CD4-positive, alpha-beta memory T cell (primary cell): ENCODE data around the gene ST6GALNAC6. TPM values are rescaled to one million over a fixed set of nuclear protein-coding genes. Genes with fewer than 3 reads are reported as not detected.
A peak's percentile ranks its signal among the peaks of the same experiment; 100 is the strongest.
"Not testable (repeated sequence)": the region's sequence is repeated elsewhere in the genome, so short reads cannot be mapped to it uniquely, and the experiment has no call there.

Experiments used
- CTCF ChIA-PET: fragments of 350-600 bp; sonication (Branson Sonifier 250); formaldehyde crosslinking; loops from one replicate; lab custom pipeline; 2021; ENCODE audit warnings: inconsistent platforms; ENCODE audit not compliant: partially characterized antibody; lab: Charles Lee
- POLR2A ChIA-PET: fragments of 350-600 bp; sonication (Branson Sonifier 250); formaldehyde crosslinking; loops from one replicate; lab custom pipeline; 2021; ENCODE audit not compliant: partially characterized antibody; lab: Charles Lee
- DNase-seq, 5 donors: peaks; one replicate each; pipeline versions ENCODE4 v3.0.0 to v3.0.0-alpha.2; 2020 to 2022; ENCODE audit warnings: mixed read lengths in 1 of 5
- H3K27ac ChIP-seq: one replicate; pipeline ENCODE4 v1.7.0; 2013; ENCODE audit warnings: low read depth, low read length
- H3K27me3 ChIP-seq: 2 replicates; pipeline ENCODE4 v1.7.0; 2013; ENCODE audit warnings: mild to moderate bottlenecking, low read length, moderate library complexity; ENCODE audit not compliant: insufficient read depth
- H3K36me3 ChIP-seq: 2 replicates; pipeline ENCODE4 v1.7.0; 2013; ENCODE audit warnings: mild to moderate bottlenecking, low read length, moderate library complexity; ENCODE audit not compliant: insufficient read depth
- H3K4me1 ChIP-seq: 2 replicates; pipeline ENCODE4 v1.7.0; 2013; ENCODE audit warnings: mild to moderate bottlenecking, low read length, moderate library complexity; ENCODE audit not compliant: insufficient read depth
- H3K4me3 ChIP-seq, 2 donors: one replicate each; pipeline ENCODE4 v1.7.0; 2013; ENCODE audit warnings: low read length in 2 of 2, mild to moderate bottlenecking in 1 of 2
- H3K9me3 ChIP-seq, 2 donors: one replicate each; pipeline ENCODE4 v1.7.0; 2013; ENCODE audit warnings: low read length in 2 of 2, control low read depth in 1 of 2; ENCODE audit not compliant: control insufficient read depth in 1 of 2
- H3K27ac Mint-ChIP-seq, 7 donors: one replicate each; pipeline ENCODE4 v1.8.0; 2020 to 2021; ENCODE audit warnings: mixed read lengths in 7 of 7, mild to moderate bottlenecking in 6 of 7, inconsistent platforms in 3 of 7, moderate library complexity in 3 of 7
- H3K27me3 Mint-ChIP-seq, 2 donors: one replicate each; pipeline ENCODE4 v1.8.0; 2020 to 2021; ENCODE audit warnings: mixed read lengths in 2 of 2
- H3K36me3 Mint-ChIP-seq, 2 donors: one replicate each; pipeline ENCODE4 v1.8.0; 2020 to 2021; ENCODE audit warnings: mixed read lengths in 2 of 2, inconsistent platforms in 1 of 2, mild to moderate bottlenecking in 1 of 2
- H3K4me1 Mint-ChIP-seq, 4 donors: one replicate each; pipeline ENCODE4 v1.8.0; 2020 to 2021; ENCODE audit warnings: mixed read lengths in 4 of 4, mild to moderate bottlenecking in 1 of 4
- H3K4me3 Mint-ChIP-seq, 8 donors: one replicate each; pipeline ENCODE4 v1.8.0; 2020 to 2021; ENCODE audit warnings: mixed read lengths in 8 of 8, mild to moderate bottlenecking in 7 of 8, moderate library complexity in 6 of 8, inconsistent platforms in 3 of 8
- H3K9me3 Mint-ChIP-seq, 8 donors: one replicate each; pipeline ENCODE4 v1.8.0; 2020 to 2021; ENCODE audit warnings: mixed read lengths in 8 of 8, mild to moderate bottlenecking in 5 of 8, inconsistent platforms in 3 of 8, moderate library complexity in 1 of 8
- intact Hi-C: fragments of 100-400 bp; cut with micrococcal nuclease; formaldehyde crosslinking; loops from one replicate; pipeline ENCODE4 v1.15.1; 2023
- polyA plus RNA-seq, 2 donors: library from polyadenylated mRNA; unstranded; fragments of 300-500 nt; fragmentation: Illumina TruSeq; gene quantifications; one replicate each; pipeline ENCODE4 v1.2.3, GENCODE V29; 2021
- total RNA-seq, 2 experiments: library from RNA; stranded (reverse); gene quantifications; one replicate each; pipeline ENCODE4 v1.2.3, GENCODE V29; 2021

The ST6GALNAC6 gene
- total and polyA plus RNA-seq, 4 experiments from 2014 or later, result 45.2 to 127 (median 85.5) TPM

DNA sequence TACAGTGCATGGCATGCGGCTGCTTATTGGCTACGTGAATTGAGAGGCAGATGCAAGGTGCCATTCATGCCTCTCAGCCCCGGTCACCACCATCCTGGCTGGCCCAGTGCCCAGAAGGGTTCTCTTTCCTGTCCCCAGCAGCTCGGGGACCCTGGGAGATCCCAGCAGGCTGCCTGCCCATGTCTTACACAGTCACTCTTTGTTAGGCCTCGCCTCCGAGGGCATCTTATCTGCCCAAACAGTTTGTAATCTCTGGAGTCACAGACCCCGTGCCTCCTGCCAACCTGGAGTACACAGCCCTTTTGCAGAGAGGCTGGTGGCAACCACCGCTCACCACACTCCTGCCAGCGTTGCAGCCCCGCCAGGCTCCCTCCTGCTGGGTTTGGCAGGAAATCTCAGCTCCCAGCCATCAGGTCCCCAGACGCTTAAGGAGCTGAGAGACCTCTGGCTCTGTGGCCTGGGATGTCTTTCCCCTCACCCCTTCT lies 14.9 kb downstream of the ST6GALNAC6 start:
- H3K36me3 ChIP-seq, result peaks cover 28% of the 10 kb centered on the region
- H3K27me3 Mint-ChIP-seq, result no peaks in the 10 kb centered on the region
- ChIA-PET CTCF (interaction anchor here (1.3 kb wide), 1 partner anchor 150 kb away, joined by 3 read pairs; the partner anchor contains the start of gene TOR2A), POLR2A (no interaction called here)
- no peaks in the 10 kb centered on the region for H3K9me3 Mint-ChIP-seq
- H3K4me1 Mint-ChIP-seq, result peaks cover 0 to 13% (median 9%) of the 10 kb centered on the region in 4 donors
- H3K4me1 ChIP-seq, result no peaks in the 10 kb centered on the region
- no peak overlapping the region for H3K27ac ChIP-seq
- H3K9me3 ChIP-seq, result no peaks in the 10 kb centered on the region
- peak overlapping the region in 4 of 7 donors; percentile 19 to 72 (median 51) for H3K27ac Mint-ChIP-seq
- H3K4me3 ChIP-seq, result no peak overlapping the region
- H3K36me3 Mint-ChIP-seq, result peaks cover 17 to 48% of the 10 kb centered on the region in 2 donors
- intact Hi-C loops, result no loop called here
- DNase-seq, result no peak
- no peak overlapping the region for H3K4me3 Mint-ChIP-seq
- no peaks in the 10 kb centered on the region for H3K27me3 ChIP-seq

DNA sequence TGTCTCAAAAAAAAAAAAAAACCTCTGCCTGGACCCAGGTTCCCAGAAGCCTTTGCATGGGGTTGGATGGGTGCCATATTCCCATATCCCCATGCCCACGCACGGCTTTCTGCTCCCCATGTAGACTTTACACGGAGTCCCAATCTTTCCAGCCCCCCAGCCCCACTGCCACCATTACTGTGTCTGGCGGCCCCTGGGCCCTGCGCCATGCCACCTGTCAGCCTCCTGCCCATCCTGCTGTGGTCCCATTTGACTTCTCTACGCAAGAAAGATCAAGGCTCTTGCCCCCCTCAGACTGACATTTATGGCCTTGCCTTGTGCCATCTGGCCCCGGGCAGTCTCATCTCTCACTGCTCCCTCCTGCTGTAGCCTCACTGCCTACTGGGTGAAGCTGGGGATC lies 15.4 kb downstream of the ST6GALNAC6 start:
- Mint-ChIP-seq H3K27ac (peak overlapping the region in 5 of 7 donors; percentile 19 to 72 (median 52)), H3K4me3 (no peak overlapping the region), H3K4me1 (peaks cover 0 to 16% (median 9%) of the 10 kb centered on the region in 4 donors), H3K9me3 (no peaks in the 10 kb centered on the region), H3K36me3 (peaks cover 17 to 48% of the 10 kb centered on the region in 2 donors), H3K27me3 (no peaks in the 10 kb centered on the region)
- H3K4me1 ChIP-seq, result no peaks in the 10 kb centered on the region
- DNase-seq, result no peak
- H3K27ac ChIP-seq, result no peak overlapping the region
- H3K27me3 ChIP-seq, result no peaks in the 10 kb centered on the region
- H3K9me3 ChIP-seq, result no peaks in the 10 kb centered on the region
- H3K4me3 ChIP-seq, result no peak overlapping the region
- intact Hi-C loops, result loop anchor here (2.0 kb wide), 1 partner anchor 21 kb away; no protein-coding TSS in a partner anchor
- ChIA-PET POLR2A (no interaction called here), CTCF (interaction anchor here (3.1 kb wide), 1 partner anchor 38 kb away, joined by 12 read pairs; no protein-coding TSS in a partner anchor)
- H3K36me3 ChIP-seq, result peaks cover 28% of the 10 kb centered on the region

DNA sequence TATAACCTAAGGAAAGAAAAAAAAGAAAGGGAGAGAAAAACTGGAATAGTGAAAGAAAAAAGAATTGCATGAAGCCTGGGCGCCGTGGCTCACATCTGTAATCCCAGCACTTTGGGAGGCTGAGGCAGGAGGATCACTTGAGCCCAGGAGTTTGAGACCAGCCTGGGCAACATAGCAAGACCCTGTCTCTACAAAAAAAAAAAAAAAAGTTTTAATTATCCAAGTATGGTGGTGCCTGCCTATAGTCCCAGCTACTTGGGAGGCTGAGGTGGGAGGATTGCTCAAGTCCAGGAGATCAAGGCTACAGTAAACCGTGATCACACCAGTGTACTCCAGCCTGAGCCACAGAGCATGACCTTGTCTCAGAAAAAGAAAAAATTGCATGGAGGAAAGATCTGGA lies 17.7 kb downstream of the ST6GALNAC6 start:
- not testable (repeated sequence) for DNase-seq, H3K9me3 ChIP-seq, H3K27me3 ChIP-seq, H3K4me3 Mint-ChIP-seq, H3K9me3 Mint-ChIP-seq, H3K27me3 Mint-ChIP-seq, H3K4me3 ChIP-seq, H3K27ac ChIP-seq
- peaks cover 11% of the 10 kb centered on the region for H3K4me1 ChIP-seq
- intact Hi-C loops, result loop anchor here (2.0 kb wide), 1 partner anchor 23 kb away; no protein-coding TSS in a partner anchor
- H3K27ac Mint-ChIP-seq, result peak overlapping the region in 2 of 7 donors; percentile 15 to 70
- peaks cover 3 to 29% (median 14%) of the 10 kb centered on the region in 4 donors for H3K4me1 Mint-ChIP-seq
- peaks cover 12 to 34% of the 10 kb centered on the region in 2 donors for H3K36me3 Mint-ChIP-seq
- POLR2A ChIA-PET, result interaction anchor here (1.0 kb wide), 2 partner anchors 17 to 18 kb away, joined by 3 to 4 read pairs; partner anchors contain the start of gene ST6GALNAC6
- peaks cover 14% of the 10 kb centered on the region for H3K36me3 ChIP-seq
- CTCF ChIA-PET, result interaction anchor here (1.5 to 3.1 kb wide), 3 partner anchors 12 to 41 kb away, joined by 6 to 16 read pairs (median 12); no protein-coding TSS in a partner anchor

DNA sequence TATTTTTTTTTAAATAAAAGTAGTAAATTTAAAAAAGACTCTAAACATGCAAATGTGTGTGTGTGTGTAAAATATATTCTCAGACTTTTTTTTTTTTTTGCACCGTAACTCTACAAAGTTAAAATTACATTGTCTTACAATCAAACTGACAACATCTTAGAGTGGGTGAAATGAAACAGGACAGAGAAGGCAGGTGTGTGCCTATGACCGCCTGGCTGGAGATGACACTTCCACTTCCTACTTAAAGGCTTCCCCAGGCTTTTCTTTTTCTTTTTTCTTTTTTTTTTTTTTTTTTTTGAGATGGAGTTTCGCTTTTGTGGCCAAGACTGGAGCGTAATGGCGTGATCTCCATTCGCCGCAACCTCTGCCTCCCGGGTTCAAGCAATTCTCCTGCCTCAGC lies 19.3 kb downstream of the ST6GALNAC6 start:
- no peak overlapping the region for H3K4me3 Mint-ChIP-seq
- H3K27ac Mint-ChIP-seq, result no peak overlapping the region
- Histone ChIP-seq H3K36me3 (peaks cover 4% of the 10 kb centered on the region), H3K4me3 (no peak overlapping the region), H3K27me3 (no peaks in the 10 kb centered on the region), H3K9me3 (no peaks in the 10 kb centered on the region), H3K4me1 (peaks cover 11% of the 10 kb centered on the region), H3K27ac (no peak overlapping the region)
- POLR2A ChIA-PET, result no interaction called here
- no peak for DNase-seq
- intact Hi-C loops, result no loop called here
- H3K27me3 Mint-ChIP-seq, result no peaks in the 10 kb centered on the region
- CTCF ChIA-PET, result interaction anchor here (2.9 kb wide), 1 partner anchor 10 kb away, joined by 16 read pairs; no protein-coding TSS in a partner anchor
- H3K4me1 Mint-ChIP-seq, result peaks cover 3 to 29% (median 14%) of the 10 kb centered on the region in 4 donors
- H3K9me3 Mint-ChIP-seq, result no peaks in the 10 kb centered on the region
- peaks cover 7 to 22% of the 10 kb centered on the region in 2 donors for H3K36me3 Mint-ChIP-seq

DNA sequence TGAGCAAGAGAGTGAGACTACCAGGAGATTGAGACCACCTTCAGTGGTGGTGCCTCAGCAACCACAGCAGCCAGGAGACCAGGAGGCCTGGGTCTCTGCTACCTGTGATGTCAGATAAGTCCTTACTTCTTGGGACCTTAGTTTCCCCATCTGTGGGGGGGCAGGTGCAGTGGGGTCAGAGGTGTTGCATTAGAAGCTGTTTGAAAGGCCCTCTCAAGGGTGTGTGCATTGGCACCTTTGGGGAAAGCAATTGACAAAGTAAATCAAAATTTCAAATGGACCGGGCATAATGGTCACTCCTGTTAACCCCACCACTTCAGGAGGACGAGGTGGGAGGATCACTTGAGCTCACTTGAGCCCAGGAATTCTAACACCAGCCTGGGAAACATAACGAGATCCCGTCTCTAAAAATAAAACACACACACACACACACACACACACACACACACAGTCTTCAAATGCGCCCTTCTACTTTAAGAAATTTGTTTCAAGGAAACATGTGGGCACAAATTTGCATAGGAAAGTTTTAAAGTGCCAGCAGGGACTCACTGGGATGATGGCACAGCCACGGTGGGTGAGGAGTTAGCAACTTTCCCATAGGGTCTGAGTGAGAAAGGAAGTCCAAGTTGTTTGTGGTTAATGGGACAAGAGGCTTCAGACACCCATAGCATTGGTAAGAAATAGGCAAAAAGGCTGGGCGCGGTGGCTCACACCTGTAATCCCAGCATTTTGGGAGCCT lies 20.6 kb downstream of the ST6GALNAC6 start:
- Mint-ChIP-seq H3K4me3 (peak overlapping the region in 1 of 8 donors; percentile 36), H3K27me3 (no peaks in the 10 kb centered on the region), H3K9me3 (no peaks in the 10 kb centered on the region), H3K27ac (peak overlapping the region in 3 of 7 donors; percentile 27 to 57 (median 46)), H3K4me1 (peaks cover 3 to 21% (median 6%) of the 10 kb centered on the region in 4 donors), H3K36me3 (peaks cover 3 to 9% of the 10 kb centered on the region in 2 donors)
- Histone ChIP-seq H3K9me3 (no peaks in the 10 kb centered on the region), H3K4me3 (no peak overlapping the region), H3K27ac (no peak overlapping the region), H3K4me1 (peaks cover 11% of the 10 kb centered on the region), H3K36me3 (no peaks in the 10 kb centered on the region), H3K27me3 (no peaks in the 10 kb centered on the region)
- ChIA-PET POLR2A (interaction anchor here (1.8 kb wide), 1 partner anchor 16 kb away, joined by 5 read pairs; no protein-coding TSS in a partner anchor), CTCF (interaction anchor here (0.7 to 1.6 kb wide), 2 partner anchors 9 to 139 kb away, joined by 3 to 7 read pairs; no protein-coding TSS in a partner anchor)
- DNase-seq, result no peak
- intact Hi-C loops, result no loop called here

DNA sequence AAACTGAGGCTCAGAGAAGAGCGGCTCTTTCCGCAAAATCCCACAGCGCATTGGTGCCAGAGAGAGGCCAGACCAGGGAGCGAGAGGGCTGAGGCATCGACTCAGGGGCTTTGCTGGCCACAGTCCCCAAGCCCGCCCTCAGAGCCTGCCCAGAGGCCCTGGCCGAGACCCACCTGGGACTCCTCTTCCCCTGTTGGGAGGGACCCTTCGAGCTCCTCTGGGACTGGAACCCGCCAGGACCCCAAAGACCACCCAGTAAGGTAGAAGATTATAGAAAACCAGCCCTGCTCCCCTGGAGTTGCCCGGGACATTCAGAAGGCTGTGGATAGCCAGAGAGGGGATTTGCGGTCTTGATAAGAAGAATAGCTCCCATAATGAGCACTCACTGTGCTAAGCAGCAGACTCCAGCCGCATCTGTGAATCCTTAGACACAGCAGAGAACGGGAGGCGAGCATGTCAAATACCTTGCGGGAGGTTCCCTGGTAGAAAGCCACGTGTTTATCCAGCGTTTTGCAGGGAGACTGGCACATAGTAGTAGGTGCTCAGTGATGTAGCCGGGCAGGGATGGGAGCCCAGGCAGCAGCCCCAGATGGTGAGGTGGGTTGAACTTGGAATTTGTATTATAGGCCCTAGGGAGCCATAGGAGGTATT lies 21.3 kb downstream of the ST6GALNAC6 start:
- H3K36me3 ChIP-seq, result no peaks in the 10 kb centered on the region
- DNase-seq, result no peak
- Mint-ChIP-seq H3K4me1 (peaks cover 3 to 21% (median 6%) of the 10 kb centered on the region in 4 donors), H3K4me3 (peak overlapping the region in 2 of 8 donors; percentile 17 to 67), H3K27ac (peak overlapping the region in 1 of 7 donors; percentile 46), H3K36me3 (peaks cover 3 to 8% of the 10 kb centered on the region in 2 donors), H3K9me3 (no peaks in the 10 kb centered on the region), H3K27me3 (no peaks in the 10 kb centered on the region)
- CTCF ChIA-PET, result interaction anchor here (1.6 kb wide), 1 partner anchor 9 kb away, joined by 7 read pairs; no protein-coding TSS in a partner anchor
- H3K9me3 ChIP-seq, result no peaks in the 10 kb centered on the region
- no peak overlapping the region for H3K27ac ChIP-seq
- H3K4me1 ChIP-seq, result peaks cover 11% of the 10 kb centered on the region
- no peaks in the 10 kb centered on the region for H3K27me3 ChIP-seq
- POLR2A ChIA-PET, result interaction anchor here (1.8 kb wide), 1 partner anchor 17 kb away, joined by 5 read pairs; no protein-coding TSS in a partner anchor
- no peak overlapping the region for H3K4me3 ChIP-seq
- intact Hi-C loops, result no loop called here
